Kidney epithelial cell (primary cell): ENCODE results near the gene PPP1R7. TPM values are rescaled to one million over a fixed set of nuclear protein-coding genes. Genes with fewer than 3 reads are reported as not detected.

Experiments
- DNase-seq: peaks from one replicate; pipeline ENCODE4 v3.0.0-alpha.2; 2010; ENCODE audit warnings: low read depth
- H3K27me3 ChIP-seq: 2 replicates; pipeline ENCODE4 v1.6.0; 2011; ENCODE audit warnings: low read length; ENCODE audit not compliant: control insufficient read depth, insufficient read depth
- H3K36me3 ChIP-seq: 2 replicates; pipeline ENCODE4 v1.5.1; 2011; ENCODE audit warnings: low read length; ENCODE audit not compliant: control insufficient read depth, insufficient read depth
- H3K4me3 ChIP-seq: 2 replicates; pipeline ENCODE4 v1.5.1; 2011; ENCODE audit warnings: low read depth, mild to moderate bottlenecking, control low read depth, low read length
- CTCF ChIP-seq: IDR thresholded peaks from 2 replicates; pipeline ENCODE4 v1.5.1; 2011; ENCODE audit warnings: mild to moderate bottlenecking, moderate library complexity, low read length, control low read depth, inconsistent platforms; ENCODE audit not compliant: insufficient read depth, poor library complexity, severe bottlenecking
- total RNA-seq: library from RNA; depleted of rRNA; stranded (reverse); fragments of >200 nt; gene quantifications from 2 replicates; pipeline ENCODE4 v1.2.3, GENCODE V29; 2015

Gene PPP1R7
- total RNA-seq, 1 donor from 2014 or later = 82.3 TPM

GRCh38 chr2:241131531-241131930, 18.7 kb upstream of the PPP1R7 start:
- Histone ChIP-seq H3K36me3 (no peaks in the 10 kb centered on the region), H3K27me3 (no peaks in the 10 kb centered on the region)
- DNase-seq = no peak

GRCh38 chr2:241132538-241133435, 17.5 kb upstream of the PPP1R7 start:
- H3K36me3 ChIP-seq = no peaks in the 10 kb centered on the region
- H3K4me3 ChIP-seq = no peak overlapping the region
- no peaks in the 10 kb centered on the region for H3K27me3 ChIP-seq
- DNase-seq = no peak
- TF ChIP-seq CTCF = no peak

More at GRCh38 chr2:241131531-241131930, 18.7 kb upstream of the PPP1R7 start:
- H3K4me3 ChIP-seq = no peak overlapping the region
- TF ChIP-seq CTCF = no peak

GRCh38 chr2:241133436-241133820, 16.8 kb upstream of the PPP1R7 start:
- TF ChIP-seq CTCF = no peak
- H3K4me3 ChIP-seq = no peak overlapping the region
- H3K27me3 ChIP-seq = no peaks in the 10 kb centered on the region
- H3K36me3 ChIP-seq = no peaks in the 10 kb centered on the region
- no peak for DNase-seq

- Histone ChIP-seq H3K27me3 (no peaks in the 10 kb centered on the region), H3K4me3 (no peak overlapping the region), H3K36me3 (no peaks in the 10 kb centered on the region)
- TF ChIP-seq CTCF = no peak
- DNase-seq = no peak
Measured at GRCh38 chr2:241134711-241135110, 15.6 kb upstream of the PPP1R7 start.

- H3K36me3 ChIP-seq = no peaks in the 10 kb centered on the region
- no peak for TF ChIP-seq CTCF
- H3K4me3 ChIP-seq = no peak overlapping the region
- DNase-seq = no peak
- H3K27me3 ChIP-seq = no peaks in the 10 kb centered on the region
Measured at GRCh38 chr2:241135737-241136136, 14.5 kb upstream of the PPP1R7 start.
